HUES6 (cell line): ENCODE measurements around the gene TRIM36.

Source experiments
- H3K27ac ChIP-seq: 2 replicates; pipeline ENCODE4 v1.7.0; 2013; ENCODE audit warnings: low read depth, mild to moderate bottlenecking, low read length, inconsistent platforms
- H3K27me3 ChIP-seq: 2 replicates; pipeline ENCODE4 v1.6.1; 2013; ENCODE audit warnings: low read length; ENCODE audit not compliant: control insufficient read depth, insufficient read depth
- H3K36me3 ChIP-seq: 2 replicates; pipeline ENCODE4 v1.6.1; 2013; ENCODE audit warnings: low read length; ENCODE audit not compliant: control insufficient read depth, insufficient read depth
- H3K4me1 ChIP-seq: 2 replicates; pipeline ENCODE4 v1.6.1; 2013; ENCODE audit warnings: low read length; ENCODE audit not compliant: control insufficient read depth, insufficient read depth
- H3K4me3 ChIP-seq: 2 replicates; pipeline ENCODE4 v1.5.1; 2013; ENCODE audit warnings: low read depth, low read length
- H3K9ac ChIP-seq: one replicate; pipeline ENCODE4 v1.6.1; 2013; ENCODE audit warnings: mild to moderate bottlenecking, low read length
- H3K9me3 ChIP-seq: 2 replicates; pipeline ENCODE4 v1.6.1; 2013; ENCODE audit warnings: low read depth, low read length; ENCODE audit not compliant: control insufficient read depth, insufficient read depth

Gene TRIM36

DNA sequence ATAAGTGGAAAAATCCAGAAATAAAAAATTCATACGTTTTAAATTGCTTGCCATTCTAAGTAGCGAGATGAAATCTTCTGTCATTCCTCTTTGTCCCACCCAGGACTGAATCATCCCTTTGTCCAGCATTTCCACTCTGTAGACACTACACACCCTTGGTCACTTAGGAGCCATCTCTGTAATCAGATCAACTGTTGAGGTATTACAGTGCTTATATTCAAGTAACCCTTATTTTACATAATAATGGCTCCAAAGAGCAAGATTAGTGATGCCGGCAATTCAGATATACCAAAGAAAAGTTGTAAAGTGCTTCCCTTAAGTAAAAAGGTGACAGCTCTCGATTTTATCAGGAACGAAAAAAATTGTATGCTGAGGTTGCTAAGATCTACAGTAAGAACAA is 60.4 kb downstream of the TRIM36 start:
- no peak overlapping the region for H3K9ac ChIP-seq
- peaks cover 12% of the 10 kb centered on the region for H3K4me1 ChIP-seq
- no peaks in the 10 kb centered on the region for H3K27me3 ChIP-seq
- no peaks in the 10 kb centered on the region for H3K9me3 ChIP-seq
- H3K36me3 ChIP-seq, result no peaks in the 10 kb centered on the region
- 0 out of 2 replicates have a peak overlapping the region, but pooled peaks have one; percentile 13 for H3K27ac ChIP-seq
- H3K4me3 ChIP-seq, result peak overlapping the region; percentile 42

DNA sequence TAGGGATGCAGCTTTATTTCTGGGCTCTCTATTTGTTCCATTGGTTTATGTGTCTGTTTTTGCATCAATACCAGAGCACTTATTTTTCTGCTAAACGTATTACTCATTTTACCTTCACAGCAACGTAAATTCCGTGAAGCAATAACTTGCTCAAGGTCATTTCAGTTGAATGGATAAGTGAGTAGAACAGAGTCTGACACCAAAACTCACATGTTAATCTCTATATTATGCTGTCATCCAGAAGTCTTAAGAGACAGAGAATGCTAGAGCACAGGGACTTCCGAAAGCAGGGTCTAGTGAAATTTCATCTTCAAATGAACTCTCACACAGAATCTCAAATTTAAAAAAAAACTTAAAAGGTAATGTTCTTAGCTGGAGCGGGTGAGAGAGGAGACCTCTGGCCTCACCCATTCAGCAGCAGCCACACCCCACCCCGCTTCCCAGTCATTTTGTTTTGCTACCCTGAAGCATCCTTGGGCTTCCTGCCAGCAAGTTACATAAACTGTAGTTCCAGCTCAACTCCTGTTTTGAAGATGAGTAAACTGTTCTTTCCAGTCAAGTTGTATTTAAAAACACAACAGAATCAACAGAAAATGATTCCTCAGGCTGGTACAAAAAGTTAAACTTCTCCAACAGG is 69.3 kb downstream of the TRIM36 start:
- H3K36me3 ChIP-seq, result no peaks in the 10 kb centered on the region
- peaks cover 12% of the 10 kb centered on the region for H3K4me1 ChIP-seq
- no peak overlapping the region for H3K27ac ChIP-seq
- no peak overlapping the region for H3K4me3 ChIP-seq
- no peaks in the 10 kb centered on the region for H3K27me3 ChIP-seq
- H3K9ac ChIP-seq, result no peak overlapping the region
- no peaks in the 10 kb centered on the region for H3K9me3 ChIP-seq

DNA sequence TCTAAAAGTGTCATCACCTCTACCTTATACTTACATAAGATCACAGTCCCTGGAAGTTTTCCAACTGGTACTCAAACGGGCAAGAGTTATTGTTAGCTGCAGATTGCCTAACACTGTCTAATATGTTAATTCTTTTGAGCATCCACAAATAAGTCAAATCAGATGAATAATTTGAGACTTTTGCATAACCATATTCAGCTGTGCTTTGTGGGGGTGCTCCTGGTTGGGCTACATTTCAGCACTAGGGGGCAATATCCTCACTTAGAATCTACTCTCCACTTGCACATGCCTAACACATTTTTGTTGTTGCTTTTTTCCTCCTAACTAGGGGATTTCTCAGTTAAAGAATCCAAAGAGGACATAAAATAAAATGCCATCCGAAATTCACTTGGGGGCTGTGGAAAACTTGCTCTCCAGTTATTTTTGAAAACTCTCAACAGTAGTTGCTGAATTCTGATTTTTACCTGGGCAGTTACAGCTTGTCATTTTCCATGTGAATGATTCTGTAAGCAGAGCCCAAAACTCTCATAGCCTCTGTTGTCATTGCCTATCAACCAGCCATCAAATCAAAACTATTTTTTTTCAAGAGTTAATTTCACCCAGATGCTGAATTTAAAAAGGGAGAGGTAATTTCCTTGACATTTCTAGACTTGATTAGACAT is 71.5 kb downstream of the TRIM36 start:
- Histone ChIP-seq H3K36me3 (no peaks in the 10 kb centered on the region), H3K9ac (no peak overlapping the region), H3K4me1 (peaks cover 13% of the 10 kb centered on the region), H3K27ac (no peak overlapping the region), H3K9me3 (no peaks in the 10 kb centered on the region), H3K27me3 (no peaks in the 10 kb centered on the region), H3K4me3 (no peak overlapping the region)

DNA sequence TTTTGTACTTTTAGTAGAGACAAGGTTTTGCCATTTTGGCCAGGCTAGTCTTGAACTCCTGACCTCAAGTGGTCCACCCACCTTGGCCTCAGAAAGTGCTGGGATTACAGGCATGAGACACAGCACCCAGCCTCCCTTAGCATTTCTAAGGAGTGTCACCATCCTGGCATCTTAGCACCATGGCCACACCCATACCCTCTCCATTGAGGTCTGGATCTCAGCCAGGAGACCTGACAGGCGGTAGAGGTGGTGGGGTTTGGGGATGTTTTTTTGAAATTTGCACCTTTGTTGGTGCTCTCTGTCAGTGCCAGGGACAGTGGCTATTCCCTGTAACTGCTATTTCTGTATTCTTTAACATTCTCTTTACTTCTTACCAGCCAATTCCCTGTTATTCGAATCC is 72.5 kb downstream of the TRIM36 start:
- Histone ChIP-seq H3K27me3 (no peaks in the 10 kb centered on the region), H3K9ac (no peak overlapping the region), H3K4me1 (peaks cover 23% of the 10 kb centered on the region), H3K9me3 (no peaks in the 10 kb centered on the region), H3K27ac (no peak overlapping the region), H3K4me3 (no peak overlapping the region), H3K36me3 (no peaks in the 10 kb centered on the region)

DNA sequence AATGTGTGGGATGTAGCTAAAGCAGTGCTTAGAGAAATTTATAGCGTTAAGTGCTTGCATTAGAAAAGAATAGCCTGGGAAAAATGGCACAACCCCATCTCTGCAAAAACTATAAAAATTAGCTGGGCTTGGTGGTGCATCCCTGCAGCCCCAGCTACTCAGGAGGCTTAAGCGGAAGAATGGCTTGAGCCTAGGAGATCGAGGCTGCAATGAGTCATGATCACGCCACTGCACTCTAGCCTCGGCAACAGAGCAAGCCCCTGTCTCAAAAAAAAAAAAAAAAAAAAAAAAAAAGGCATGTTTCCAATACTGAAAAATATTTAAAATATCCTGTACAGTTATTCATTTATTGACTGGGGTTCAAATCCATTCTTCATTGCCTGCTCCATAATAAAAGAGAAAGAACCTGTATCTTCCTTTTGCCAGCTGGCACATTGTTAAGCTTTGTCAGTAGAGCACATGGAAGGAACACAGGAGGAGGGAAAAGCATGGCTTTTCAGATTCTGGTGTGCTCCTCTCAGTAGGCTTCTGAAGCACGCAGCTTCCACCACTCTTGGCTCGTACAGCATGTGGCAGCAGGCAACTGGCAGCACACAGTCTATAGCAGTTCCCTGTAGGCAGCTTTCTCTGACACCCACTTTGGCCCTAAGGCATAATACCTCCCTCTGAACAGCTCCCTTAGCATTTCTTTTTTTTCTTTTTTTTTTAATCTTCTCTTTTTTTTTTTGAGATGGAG is 73.5 kb downstream of the TRIM36 start:
- Histone ChIP-seq H3K9me3 (no peaks in the 10 kb centered on the region), H3K27ac (no peak overlapping the region), H3K4me3 (no peak overlapping the region), H3K9ac (peak overlapping the region; percentile 32), H3K4me1 (peaks cover 33% of the 10 kb centered on the region), H3K36me3 (no peaks in the 10 kb centered on the region), H3K27me3 (no peaks in the 10 kb centered on the region)

DNA sequence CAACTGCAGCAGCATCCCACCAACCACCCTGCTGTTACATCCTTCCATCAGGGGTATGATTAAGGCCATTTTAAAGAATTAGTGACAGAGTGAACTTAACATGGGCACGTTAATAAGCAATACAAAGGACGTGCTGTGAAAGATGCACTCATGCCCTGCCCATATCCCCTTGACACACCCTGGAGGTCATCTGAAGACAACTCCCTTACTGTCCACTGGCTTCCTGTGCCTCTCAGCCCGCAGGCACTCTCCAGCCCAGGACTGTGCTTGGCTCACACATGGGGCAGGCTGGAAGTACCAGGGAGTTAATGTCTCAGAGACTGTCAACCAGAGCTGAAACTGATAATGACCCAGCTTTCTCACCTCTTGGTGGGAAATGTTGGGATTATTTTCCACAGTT is 81.8 kb downstream of the TRIM36 start:
- Histone ChIP-seq H3K9ac (no peak overlapping the region), H3K9me3 (peaks cover 8% of the 10 kb centered on the region; the same call in 1 of the 2 replicates), H3K27ac (no peak overlapping the region), H3K27me3 (no peaks in the 10 kb centered on the region), H3K4me3 (no peak overlapping the region), H3K4me1 (peaks cover 45% of the 10 kb centered on the region), H3K36me3 (no peaks in the 10 kb centered on the region)

DNA sequence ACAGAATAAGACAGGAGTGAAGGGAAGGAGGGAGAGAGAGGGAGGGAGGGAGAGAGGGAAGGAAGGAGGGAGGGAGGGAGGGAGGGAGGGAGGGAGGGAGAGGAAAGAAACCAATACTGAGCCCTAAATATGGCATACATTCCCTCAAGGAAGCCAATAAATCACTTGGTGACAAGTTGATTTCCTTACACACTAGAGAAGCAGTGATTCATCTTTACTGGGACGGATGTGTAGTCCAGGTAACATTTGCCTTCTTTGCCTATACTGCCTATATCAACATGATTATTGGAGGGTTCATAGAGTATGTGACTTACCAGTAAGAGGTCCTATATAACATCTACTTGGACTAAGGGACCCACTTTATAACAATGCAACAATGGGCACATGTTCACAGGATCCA is 83.2 kb downstream of the TRIM36 start:
- Histone ChIP-seq H3K36me3 (no peaks in the 10 kb centered on the region), H3K27ac (no peak overlapping the region), H3K27me3 (no peaks in the 10 kb centered on the region), H3K4me1 (peaks cover 30% of the 10 kb centered on the region), H3K9me3 (peaks cover 8% of the 10 kb centered on the region; the same call in 1 of the 2 replicates), H3K4me3 (no peak overlapping the region), H3K9ac (no peak overlapping the region)

DNA sequence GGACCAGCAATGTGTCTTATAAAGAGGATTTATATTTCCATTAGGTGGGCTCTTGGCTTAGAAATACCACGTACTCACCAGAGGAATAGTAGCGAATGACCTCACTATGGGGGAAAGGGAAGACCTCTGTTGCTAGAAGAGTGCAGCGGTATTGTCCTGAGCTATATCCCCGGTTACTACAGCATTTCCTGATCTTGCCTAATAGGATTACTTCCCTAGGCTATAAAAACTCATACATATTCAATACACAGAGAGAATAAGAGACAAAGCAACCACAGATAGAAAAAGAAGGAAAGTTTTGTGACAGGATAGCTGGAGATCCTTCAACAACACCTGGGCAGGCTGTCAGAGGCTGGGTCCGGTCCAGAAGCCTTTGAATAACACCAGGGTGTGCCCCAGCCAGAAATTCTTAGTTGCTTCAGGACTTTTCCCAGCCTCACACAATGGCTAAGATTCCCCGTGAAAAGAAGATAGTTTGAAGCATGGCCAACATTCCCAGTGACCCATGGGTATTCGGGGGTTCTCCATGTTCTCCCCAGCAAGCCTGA is 85.4 kb downstream of the TRIM36 start:
- peaks cover 17% of the 10 kb centered on the region for H3K4me1 ChIP-seq
- H3K4me3 ChIP-seq, result no peak overlapping the region
- H3K27ac ChIP-seq, result no peak overlapping the region
- no peaks in the 10 kb centered on the region for H3K36me3 ChIP-seq
- H3K9me3 ChIP-seq, result peaks cover 8% of the 10 kb centered on the region; the same call in 1 of the 2 replicates
- H3K27me3 ChIP-seq, result no peaks in the 10 kb centered on the region
- H3K9ac ChIP-seq, result no peak overlapping the region

DNA sequence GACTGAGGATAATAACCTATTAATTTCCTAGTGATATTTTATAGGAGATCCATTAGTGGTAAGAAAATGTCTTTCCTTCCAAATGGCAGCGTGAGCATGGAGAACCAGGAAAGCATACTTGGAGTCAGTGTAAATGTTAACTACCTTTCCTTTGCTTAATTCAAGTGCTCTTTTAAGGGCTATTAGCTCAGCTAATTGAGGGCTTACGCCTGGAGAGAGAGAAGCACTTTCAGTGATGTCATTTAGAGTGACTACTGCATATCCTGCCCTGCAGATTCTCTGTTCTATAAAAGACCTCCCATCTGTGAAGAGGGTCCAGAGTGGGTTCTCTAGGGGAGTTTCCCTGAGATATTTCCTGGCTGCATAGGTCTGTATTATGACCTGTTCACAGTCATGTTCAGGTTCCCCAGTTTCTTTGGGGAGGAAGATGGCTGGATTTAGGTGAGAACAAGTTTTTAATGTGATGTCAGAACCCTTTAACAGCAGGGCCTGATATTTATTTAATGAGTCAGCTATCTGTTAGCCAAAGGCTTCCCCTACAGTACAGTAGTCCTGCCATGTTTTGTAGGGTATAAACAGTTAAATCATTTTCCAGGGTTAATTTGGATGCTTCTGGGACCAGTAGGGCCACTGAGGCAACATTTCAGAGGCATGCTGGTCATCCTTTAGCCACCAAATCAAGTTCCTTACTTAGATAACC is 89.6 kb downstream of the TRIM36 start:
- Histone ChIP-seq H3K4me1 (peaks cover 7% of the 10 kb centered on the region; the same call in 1 of the 2 replicates), H3K27me3 (no peaks in the 10 kb centered on the region), H3K9ac (no peak overlapping the region), H3K4me3 (no peak overlapping the region), H3K27ac (no peak overlapping the region), H3K36me3 (no peaks in the 10 kb centered on the region), H3K9me3 (peaks cover 8% of the 10 kb centered on the region; the same call in 1 of the 2 replicates)
